DOHH2 (cell line): ENCODE measurements around the gene TP63.

Experiments used
- CTCF ChIP-seq: fragments of 200-600 bp; sonication (generic); IDR thresholded peaks from one replicate; pipeline ENCODE4 v1.5.1; 2014; ENCODE audit warnings: antibody characterized with exemption, mild to moderate bottlenecking, low read depth, low read length; ENCODE audit not compliant: poor library complexity, severe bottlenecking
- EZH2phosphoT487 ChIP-seq: fragments of 200-600 bp; sonication (generic); IDR thresholded peaks from 2 replicates; pipeline ENCODE4 v1.6.1; 2017; ENCODE audit warnings: borderline replicate concordance, mild to moderate bottlenecking, antibody characterized with exemption, low read length, moderate library complexity, mixed read lengths

- TF ChIP-seq CTCF (no peak), EZH2phosphoT487 (no peak)
These were observed 7.3 kb downstream of the TP63 start for GRCh38 chr3:189638276-189639031.
